ENCODE measurements around the gene PPP4R2. TPM values are rescaled to one million over a fixed set of nuclear protein-coding genes. Genes with fewer than 3 reads are reported as not detected.

PPP4R2 gene
- 86.5 and 100 TPM in 2 replicates for total RNA-seq (ENCODE audit: low replicate concordance)
- long read RNA-seq, full-length matches to known transcripts: 1 of 6 reads
- long read RNA-seq, partial matches to known transcripts: 1 of 6 reads
- long read RNA-seq, other reads (novel, unspliced or antisense): 4 of 6 reads

- H3K27me3 Mint-ChIP-seq: no peaks in the 10 kb centered on the region
- peak within 1 kb of the TSS; percentile 87 for H3K27ac Mint-ChIP-seq
- peaks cover 24% of the 10 kb centered on the region for H3K36me3 Mint-ChIP-seq
- TF ChIP-seq CTCF (conservative IDR thresholded peaks at IDR 0.05): no peak
- H3K9me3 Mint-ChIP-seq: no peaks in the 10 kb centered on the region
- H3K4me1 Mint-ChIP-seq (ENCODE audit: unreplicated experiment): peaks cover 29% of the 10 kb centered on the region
- peak within 1 kb of the TSS; percentile 95 for H3K4me3 Mint-ChIP-seq
- DNase-seq (ENCODE audit: extremely low spot score, unreplicated experiment): peak; percentile 94
Measured at GRCh38 chr3:72996473-72997333, at the start of gene PPP4R2. TSS of gene PPP4R2 (plus strand) at chr3:72996811. CDS start at chr3:72997038, 227 bp downstream.

GRCh38 chr3:72947715-72948490 lies 48.7 kb upstream of the PPP4R2 start:
- no peaks in the 10 kb centered on the region for H3K9me3 Mint-ChIP-seq
- no peak overlapping the region for H3K27ac Mint-ChIP-seq
- H3K4me1 Mint-ChIP-seq (ENCODE audit: unreplicated experiment): peaks cover 8% of the 10 kb centered on the region
- TF ChIP-seq CTCF (conservative IDR thresholded peaks at IDR 0.05): no peak
- no peaks in the 10 kb centered on the region for H3K27me3 Mint-ChIP-seq
- H3K4me3 Mint-ChIP-seq: no peak overlapping the region
- H3K36me3 Mint-ChIP-seq: peaks cover 4% of the 10 kb centered on the region
- DNase-seq (ENCODE audit: extremely low spot score, unreplicated experiment): no peak

GRCh38 chr3:72949016-72949415 lies 47.6 kb upstream of the PPP4R2 start:
- Mint-ChIP-seq H3K36me3 (peaks cover 4% of the 10 kb centered on the region), H3K9me3 (no peaks in the 10 kb centered on the region), H3K27ac (no peak overlapping the region), H3K4me1 (ENCODE audit: unreplicated experiment) (peaks cover 8% of the 10 kb centered on the region), H3K4me3 (no peak overlapping the region), H3K27me3 (no peaks in the 10 kb centered on the region)
- TF ChIP-seq CTCF (conservative IDR thresholded peaks at IDR 0.05): no peak
- no peak for DNase-seq (ENCODE audit: extremely low spot score, unreplicated experiment)

GRCh38 chr3:72950372-72950771 lies 46.2 kb upstream of the PPP4R2 start:
- no peak for TF ChIP-seq CTCF (conservative IDR thresholded peaks at IDR 0.05)
- peaks cover 8% of the 10 kb centered on the region for H3K36me3 Mint-ChIP-seq
- H3K27me3 Mint-ChIP-seq: no peaks in the 10 kb centered on the region
- H3K9me3 Mint-ChIP-seq: no peaks in the 10 kb centered on the region
- no peak overlapping the region for H3K27ac Mint-ChIP-seq
- DNase-seq (ENCODE audit: extremely low spot score, unreplicated experiment): no peak
- no peak overlapping the region for H3K4me3 Mint-ChIP-seq
- peaks cover 8% of the 10 kb centered on the region for H3K4me1 Mint-ChIP-seq (ENCODE audit: unreplicated experiment)

- H3K36me3 Mint-ChIP-seq: peaks cover 8% of the 10 kb centered on the region
- H3K4me1 Mint-ChIP-seq (ENCODE audit: unreplicated experiment): peaks cover 8% of the 10 kb centered on the region
- no peak for TF ChIP-seq CTCF (conservative IDR thresholded peaks at IDR 0.05)
- DNase-seq (ENCODE audit: extremely low spot score, unreplicated experiment): no peak
- H3K27ac Mint-ChIP-seq: no peak overlapping the region
- H3K4me3 Mint-ChIP-seq: no peak overlapping the region
- no peaks in the 10 kb centered on the region for H3K27me3 Mint-ChIP-seq
- no peaks in the 10 kb centered on the region for H3K9me3 Mint-ChIP-seq
Measured at GRCh38 chr3:72950801-72951200, 45.8 kb upstream of the PPP4R2 start.
